ENCODE results near the gene WNK1.
"Not testable (repeated sequence)": the region's sequence is repeated elsewhere in the genome, so short reads cannot be mapped to it uniquely, and the experiment has no call there.

DNA sequence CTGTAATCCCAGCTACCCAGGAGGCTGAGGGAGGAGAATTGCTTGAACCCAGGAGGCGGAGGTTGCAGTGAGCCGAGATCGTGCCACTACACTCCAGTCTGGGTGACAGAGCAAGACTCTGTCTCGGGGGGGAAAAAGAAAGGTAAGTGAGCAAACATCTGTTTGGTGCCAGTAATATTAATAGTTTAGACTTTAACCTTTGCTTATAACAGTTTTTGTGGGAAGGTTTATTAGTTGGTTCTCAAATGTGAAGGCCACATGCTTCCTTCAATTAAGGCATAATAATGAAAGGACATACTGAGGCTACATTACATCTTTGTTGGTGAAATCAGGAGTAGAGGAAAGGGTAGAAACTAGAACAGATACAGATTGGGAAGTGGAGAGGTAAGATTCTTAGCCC lies 36.4 kb downstream of the WNK1 start:
- TF ChIP-seq, protein P1, sequence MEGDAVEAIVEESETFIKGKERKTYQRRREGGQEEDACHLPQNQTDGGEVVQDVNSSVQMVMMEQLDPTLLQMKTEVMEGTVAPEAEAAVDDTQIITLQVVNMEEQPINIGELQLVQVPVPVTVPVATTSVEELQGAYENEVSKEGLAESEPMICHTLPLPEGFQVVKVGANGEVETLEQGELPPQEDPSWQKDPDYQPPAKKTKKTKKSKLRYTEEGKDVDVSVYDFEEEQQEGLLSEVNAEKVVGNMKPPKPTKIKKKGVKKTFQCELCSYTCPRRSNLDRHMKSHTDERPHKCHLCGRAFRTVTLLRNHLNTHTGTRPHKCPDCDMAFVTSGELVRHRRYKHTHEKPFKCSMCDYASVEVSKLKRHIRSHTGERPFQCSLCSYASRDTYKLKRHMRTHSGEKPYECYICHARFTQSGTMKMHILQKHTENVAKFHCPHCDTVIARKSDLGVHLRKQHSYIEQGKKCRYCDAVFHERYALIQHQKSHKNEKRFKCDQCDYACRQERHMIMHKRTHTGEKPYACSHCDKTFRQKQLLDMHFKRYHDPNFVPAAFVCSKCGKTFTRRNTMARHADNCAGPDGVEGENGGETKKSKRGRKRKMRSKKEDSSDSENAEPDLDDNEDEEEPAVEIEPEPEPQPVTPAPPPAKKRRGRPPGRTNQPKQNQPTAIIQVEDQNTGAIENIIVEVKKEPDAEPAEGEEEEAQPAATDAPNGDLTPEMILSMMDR (IDR thresholded peaks at IDR 0.05), result not testable (repeated sequence)
- not testable (repeated sequence) for TF ChIP-seq POLR2A (IDR thresholded peaks at IDR 0.05)

All from lower leg skin (tissue), 3 donors.